Endothelial cell of umbilical vein (primary cell): ENCODE results near the gene ACTL8. TPM values are rescaled to one million over a fixed set of nuclear protein-coding genes. Genes with fewer than 3 reads are reported as not detected.

ENCODE experiments used
- BruUV-seq: library from RNA; stranded (reverse); fragments of 400-500 nt; replicated peaks from 2 replicates; lab custom pipeline; 2021; lab: Mats Ljungman, UMichigan
- CTCF ChIA-PET: fragments of 300-600, 350-600 bp; sonication (Branson Sonifier 250); formaldehyde crosslinking; loops from one replicate; lab custom pipeline; 2021; ENCODE audit warnings: antibody characterized with exemption, inconsistent platforms; lab: Charles Lee
- POLR2A ChIA-PET: fragments of 300-600, 350-600 bp; sonication (Branson Sonifier 250); formaldehyde crosslinking; loops from one replicate; lab custom pipeline; 2021; ENCODE audit warnings: antibody characterized with exemption, inconsistent platforms; lab: Charles Lee
- DNase-seq: peaks from one replicate; pipeline ENCODE4 v3.0.0-alpha.2; 2011; ENCODE audit warnings: low read depth, low spot score
- FAIRE-seq: peaks from 2 replicates; lab custom pipeline; 2011; peaks lifted over from hg19 to GRCh38; lab: Jason Lieb, UNC
- H2AFZ ChIP-seq: 2 replicates; pipeline ENCODE4 v1.6.0; 2012; ENCODE audit warnings: low read depth, low read length, control low read depth, inconsistent platforms
- H3K27ac ChIP-seq: 2 replicates; pipeline ENCODE4 v1.5.1; 2011; ENCODE audit warnings: low read depth, mild to moderate bottlenecking, control low read depth, low read length, moderate library complexity; ENCODE audit not compliant: insufficient read depth
- H3K27me3 ChIP-seq, 2 experiments: 2 replicates each; pipeline versions ENCODE4 v1.6.0 to v1.6.1; 2011; ENCODE audit warnings: low read length in 2 of 2, mixed read lengths in 1 of 2; ENCODE audit not compliant: control insufficient read depth in 2 of 2, insufficient read depth in 2 of 2
- H3K36me3 ChIP-seq, 2 experiments: 2 replicates in 1 of 2; 3 replicates in 1 of 2; pipeline ENCODE4 v1.5.1; 2011; ENCODE audit warnings: low read length in 2 of 2, mild to moderate bottlenecking in 1 of 2, moderate library complexity in 1 of 2; ENCODE audit not compliant: control insufficient read depth in 2 of 2, insufficient read depth in 2 of 2; ENCODE audit errors: extremely low read depth in 1 of 2
- H3K4me1 ChIP-seq: 3 replicates; pipeline ENCODE4 v1.5.1; 2011; ENCODE audit warnings: mild to moderate bottlenecking, low read length; ENCODE audit not compliant: control insufficient read depth, insufficient read depth; ENCODE audit errors: extremely low read depth
- H3K4me2 ChIP-seq: 2 replicates; pipeline ENCODE4 v1.6.1; 2011; ENCODE audit warnings: low read length, control low read depth, mixed read lengths; ENCODE audit not compliant: insufficient read depth
- H3K4me3 ChIP-seq, 3 experiments: fragments of 200-600 bp in 1 of 3; sonication (generic), shearing (Covaris generic) in 1 of 3; replicated peaks in 1 of 3; 2 replicates each; pipeline ENCODE4 v1.5.1; 2011 to 2016; ENCODE audit warnings: control low read depth in 3 of 3, low read length in 3 of 3, mild to moderate bottlenecking in 2 of 3, inconsistent platforms in 1 of 3, low read depth in 1 of 3, moderate library complexity in 1 of 3; ENCODE audit not compliant: insufficient read depth in 1 of 3
- H3K79me2 ChIP-seq: 2 replicates; pipeline ENCODE4 v1.6.0; 2012; ENCODE audit warnings: low read length, inconsistent platforms; ENCODE audit not compliant: control insufficient read depth, insufficient read depth
- H3K9ac ChIP-seq: replicated peaks from 2 replicates; pipeline ENCODE3; 2011; ENCODE audit warnings: low read length, control low read depth; ENCODE audit not compliant: insufficient read depth; ENCODE audit errors: extremely low read depth
- H3K9me1 ChIP-seq: replicated peaks from 3 replicates; pipeline ENCODE4 v1.6.0; 2011; ENCODE audit warnings: mild to moderate bottlenecking, low read length; ENCODE audit not compliant: control insufficient read depth, insufficient read depth; ENCODE audit errors: extremely low read depth
- H3K9me3 ChIP-seq: replicated peaks from 2 replicates; pipeline ENCODE4 v1.5.1; 2012; ENCODE audit warnings: low read length, inconsistent platforms; ENCODE audit not compliant: control insufficient read depth, insufficient read depth
- H4K20me1 ChIP-seq: replicated peaks from 2 replicates; pipeline ENCODE3; 2011; ENCODE audit warnings: mild to moderate bottlenecking, low read length; ENCODE audit not compliant: control insufficient read depth, insufficient read depth; ENCODE audit errors: extremely low read depth
- EZH2 ChIP-seq: IDR thresholded peaks from 2 replicates; pipeline ENCODE4 v1.6.1; 2012; ENCODE audit warnings: borderline replicate concordance, low read depth, mild to moderate bottlenecking, moderate library complexity, low read length, inconsistent platforms; ENCODE audit not compliant: severe bottlenecking
- GATA2 ChIP-seq: IDR thresholded peaks from 2 replicates; pipeline ENCODE4 v1.7.0; 2011; ENCODE audit warnings: low read depth, mild to moderate bottlenecking, moderate library complexity, mixed read lengths, low read length; ENCODE audit not compliant: insufficient read length, insufficient read depth
- MYC ChIP-seq: IDR thresholded peaks from one replicate; pipeline ENCODE4 v1.6.1; 2011; ENCODE audit warnings: mild to moderate bottlenecking, low read depth, low read length
- POLR2A ChIP-seq: IDR thresholded peaks from 2 replicates; pipeline ENCODE4 v1.6.1; 2012; ENCODE audit warnings: low read depth, mild to moderate bottlenecking, control low read depth, low read length
- dilution Hi-C: fragments of 300-500 bp; cut with MboI; formaldehyde crosslinking; loops from one replicate; pipeline ENCODE4 v1.15.0; 2019; ENCODE audit warnings: low sequenced_read_pairs; ENCODE audit not compliant: extremely low pct_ligation_motif_present
- intact Hi-C: fragments of 100-400 bp; cut with micrococcal nuclease; formaldehyde crosslinking; loops from one replicate; pipeline ENCODE4 v1.10.0; 2022
- polyA plus RNA-seq, 4 experiments: library from polyadenylated mRNA; depleted of rRNA in 3 of 4; stranded (reverse) in 3 of 4; unstranded in 1 of 4; fragments of >200 nt; gene quantifications; 2 replicates each; pipeline versions ENCODE4 v1.2.1 to v1.2.3, GENCODE V29; 2011 to 2012; ENCODE audit warnings: missing spikeins in 1 of 4
- total RNA-seq: library from RNA; stranded (reverse); gene quantifications from 2 replicates; pipeline ENCODE4 v1.2.3, GENCODE V29; 2021
- TF ChIP-seq, protein P1 (sequence below), 2 donors: IDR thresholded peaks; 1 replicate in 1 of 2; 2 replicates in 1 of 2; pipeline ENCODE4 v1.5.1; 2011; ENCODE audit warnings: low read length in 2 of 2, mild to moderate bottlenecking in 2 of 2, moderate library complexity in 2 of 2, control low read depth in 1 of 2, inconsistent platforms in 1 of 2, low read depth in 1 of 2; ENCODE audit not compliant: insufficient read depth in 1 of 2; ENCODE audit errors: extremely low read depth in 1 of 2
- TF ChIP-seq, protein P2 (sequence below): IDR thresholded peaks from 2 replicates; pipeline ENCODE4 v1.6.1; 2011; ENCODE audit not compliant: insufficient read depth, insufficient read length

ACTL8 gene
- total and polyA plus RNA-seq, 2 donors (not counting 3 experiments of a cell fraction or from before 2014, with no cell fraction given): not detected

DNA sequence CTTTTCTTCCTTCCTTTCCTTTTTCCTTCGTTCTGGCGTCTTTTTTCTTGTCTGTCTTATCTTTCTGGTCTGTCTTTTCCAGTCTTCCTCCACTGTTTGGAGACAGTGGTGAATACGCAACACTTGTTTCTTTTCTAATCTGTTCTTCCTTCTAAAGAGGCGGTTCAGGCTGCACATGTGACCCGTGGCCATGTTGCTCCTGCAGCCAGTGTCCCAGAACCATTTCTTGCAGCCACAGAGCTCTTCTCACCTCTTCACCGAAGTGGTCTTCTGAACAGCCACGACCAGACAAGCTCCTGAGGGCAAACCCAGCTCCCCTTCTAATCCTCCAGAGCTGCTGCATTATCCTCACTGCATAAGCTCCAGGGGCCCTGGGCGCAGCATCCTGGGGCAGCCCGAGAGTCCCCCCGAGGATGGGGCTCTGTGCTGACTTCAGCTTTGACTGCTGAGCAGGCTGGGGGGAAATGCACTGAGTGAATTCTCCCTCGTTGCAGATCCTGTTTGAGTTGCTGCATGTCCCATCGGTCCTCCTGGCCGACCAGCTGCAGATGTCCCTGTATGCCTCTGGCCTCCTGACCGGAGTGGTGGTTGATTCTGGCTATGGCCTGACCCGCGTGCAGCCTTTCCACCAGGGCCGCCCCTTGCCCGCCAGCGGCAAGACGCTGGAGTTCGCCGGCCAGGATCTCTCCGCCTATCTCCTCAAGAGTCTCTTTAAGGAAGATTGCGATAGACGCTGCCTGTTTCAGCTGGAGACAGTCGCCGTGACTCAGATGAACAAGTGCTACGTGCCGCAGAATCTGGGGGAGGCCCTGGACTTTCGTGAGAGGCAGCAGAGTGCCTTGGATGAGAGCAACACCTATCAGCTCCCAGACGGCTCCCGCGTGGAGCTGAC is 70.4 kb downstream of the ACTL8 start:
- Histone ChIP-seq H3K9me1 (no peaks in the 10 kb centered on the region), H3K4me3 (no peak overlapping the region), H4K20me1 (no peaks in the 10 kb centered on the region), H3K79me2 (no peaks in the 10 kb centered on the region), H3K36me3 (no peaks in the 10 kb centered on the region), H3K9me3 (no peaks in the 10 kb centered on the region), H3K27ac (no peak overlapping the region), H3K27me3 (no peaks in the 10 kb centered on the region), H2AFZ (no peak overlapping the region), H3K4me2 (no peak overlapping the region), H3K9ac (no peak overlapping the region), H3K4me1 (no peaks in the 10 kb centered on the region)
- FAIRE-seq (no peak), DNase-seq (no peak)
- TF ChIP-seq, protein P1, sequence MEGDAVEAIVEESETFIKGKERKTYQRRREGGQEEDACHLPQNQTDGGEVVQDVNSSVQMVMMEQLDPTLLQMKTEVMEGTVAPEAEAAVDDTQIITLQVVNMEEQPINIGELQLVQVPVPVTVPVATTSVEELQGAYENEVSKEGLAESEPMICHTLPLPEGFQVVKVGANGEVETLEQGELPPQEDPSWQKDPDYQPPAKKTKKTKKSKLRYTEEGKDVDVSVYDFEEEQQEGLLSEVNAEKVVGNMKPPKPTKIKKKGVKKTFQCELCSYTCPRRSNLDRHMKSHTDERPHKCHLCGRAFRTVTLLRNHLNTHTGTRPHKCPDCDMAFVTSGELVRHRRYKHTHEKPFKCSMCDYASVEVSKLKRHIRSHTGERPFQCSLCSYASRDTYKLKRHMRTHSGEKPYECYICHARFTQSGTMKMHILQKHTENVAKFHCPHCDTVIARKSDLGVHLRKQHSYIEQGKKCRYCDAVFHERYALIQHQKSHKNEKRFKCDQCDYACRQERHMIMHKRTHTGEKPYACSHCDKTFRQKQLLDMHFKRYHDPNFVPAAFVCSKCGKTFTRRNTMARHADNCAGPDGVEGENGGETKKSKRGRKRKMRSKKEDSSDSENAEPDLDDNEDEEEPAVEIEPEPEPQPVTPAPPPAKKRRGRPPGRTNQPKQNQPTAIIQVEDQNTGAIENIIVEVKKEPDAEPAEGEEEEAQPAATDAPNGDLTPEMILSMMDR (IDR thresholded peaks at IDR 0.05; ENCODE audit: extremely low read depth in 1 of 2, insufficient read depth in 1 of 2, low read depth in 1 of 2, low read length in 2 of 2): no peak
- TF ChIP-seq GATA2 (no peak), MYC (no peak)
- BruUV-seq: no TSS peak
- POLR2A ChIA-PET: no interaction called here
- CTCF ChIA-PET: no interaction called here
- dilution Hi-C loops: no loop called here
- intact Hi-C loops: no loop called here

DNA sequence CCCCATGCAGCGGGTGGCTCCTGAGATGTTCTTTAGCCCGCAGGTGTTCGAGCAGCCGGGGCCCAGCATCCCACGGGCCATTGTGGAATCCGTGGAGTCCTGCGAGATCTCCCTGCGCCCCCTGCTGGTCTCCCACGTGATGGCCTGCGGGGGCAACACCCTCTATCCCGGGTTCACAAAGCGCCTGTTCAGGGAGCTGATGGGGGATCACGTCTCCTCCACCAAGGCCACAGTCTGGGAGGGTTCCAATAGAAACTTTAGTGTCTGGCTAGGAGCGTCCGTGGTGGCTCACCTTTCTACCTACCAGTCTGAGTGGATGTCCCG is 71.0 kb downstream of the ACTL8 start:
- ChIA-PET POLR2A (no interaction called here), CTCF (no interaction called here)
- H2AFZ ChIP-seq: no peak overlapping the region
- DNase-seq: no peak
- no peaks in the 10 kb centered on the region for H3K9me1 ChIP-seq
- TF ChIP-seq, protein P2, sequence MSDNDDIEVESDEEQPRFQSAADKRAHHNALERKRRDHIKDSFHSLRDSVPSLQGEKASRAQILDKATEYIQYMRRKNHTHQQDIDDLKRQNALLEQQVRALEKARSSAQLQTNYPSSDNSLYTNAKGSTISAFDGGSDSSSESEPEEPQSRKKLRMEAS: no peak
- TF ChIP-seq POLR2A (no peak), EZH2 (no peak)
- TF ChIP-seq, protein P1 (IDR thresholded peaks at IDR 0.05; ENCODE audit: extremely low read depth in 1 of 2, insufficient read depth in 1 of 2, low read depth in 1 of 2, low read length in 2 of 2): peak in 1 of 2 donors; percentile 23
- H3K79me2 ChIP-seq: no peaks in the 10 kb centered on the region
- dilution Hi-C loops (no loop called here), intact Hi-C loops (no loop called here)
- H3K36me3 ChIP-seq: no peaks in the 10 kb centered on the region
- H3K4me3 ChIP-seq: no peak overlapping the region
- H3K9me3 ChIP-seq: no peaks in the 10 kb centered on the region
- H4K20me1 ChIP-seq: no peaks in the 10 kb centered on the region
- no peak for FAIRE-seq
- H3K4me1 ChIP-seq: no peaks in the 10 kb centered on the region
- BruUV-seq: no TSS peak
- no peak overlapping the region for H3K27ac ChIP-seq
- no peak overlapping the region for H3K9ac ChIP-seq
- H3K4me2 ChIP-seq: no peak overlapping the region
- no peaks in the 10 kb centered on the region for H3K27me3 ChIP-seq
